Karpas-422 (cell line): ENCODE measurements around the gene IGSF21. TPM values are rescaled to one million over a fixed set of nuclear protein-coding genes. Genes with fewer than 3 reads are reported as not detected.
"Not testable (repeated sequence)": the region's sequence is repeated elsewhere in the genome, so short reads cannot be mapped to it uniquely, and the experiment has no call there.

Experiments
- DNase-seq: peaks from one replicate; pipeline ENCODE4 v3.0.0-alpha.2; 2015
- H2AFZ ChIP-seq: fragments of 200-600 bp; sonication (generic); 2 replicates; pipeline ENCODE4 v1.6.1; 2014; ENCODE audit warnings: antibody characterized with exemption, low read length, mixed read lengths
- H3K27ac ChIP-seq: fragments of 200-600 bp; sonication (generic); 2 replicates; pipeline ENCODE4 v1.5.1; 2014; ENCODE audit warnings: mild to moderate bottlenecking, low read length, moderate library complexity
- H3K27me3 ChIP-seq: fragments of 200-600 bp; sonication (generic); 2 replicates; pipeline ENCODE4 v1.6.1; 2014; ENCODE audit warnings: low read length, mixed read lengths
- H3K36me3 ChIP-seq: fragments of 200-600 bp; sonication (generic); 2 replicates; pipeline ENCODE4 v1.6.1; 2014; ENCODE audit warnings: low read length, mixed read lengths; ENCODE audit not compliant: insufficient read depth
- H3K4me1 ChIP-seq: fragments of 200-600 bp; sonication (generic); 2 replicates; pipeline ENCODE4 v1.6.1; 2014; ENCODE audit warnings: mild to moderate bottlenecking, low read length, mixed read lengths
- H3K4me2 ChIP-seq: fragments of 200-600 bp; sonication (generic); 2 replicates; pipeline ENCODE4 v1.6.1; 2014; ENCODE audit warnings: low read length, low read depth, mild to moderate bottlenecking; ENCODE audit not compliant: poor library complexity, severe bottlenecking
- H3K4me3 ChIP-seq: fragments of 200-600 bp; sonication (generic); 2 replicates; pipeline ENCODE4 v1.5.1; 2014; ENCODE audit warnings: mild to moderate bottlenecking, antibody characterized with exemption, low read length, mixed read lengths
- H3K79me2 ChIP-seq: fragments of 200-600 bp; sonication (generic); 2 replicates; pipeline ENCODE4 v1.6.1; 2014; ENCODE audit warnings: mild to moderate bottlenecking, low read length, mixed read lengths
- H3K9ac ChIP-seq: fragments of 200-600 bp; sonication (generic); 2 replicates; pipeline ENCODE4 v1.6.0; 2014; ENCODE audit warnings: low read length
- H3K9me2 ChIP-seq: fragments of 200-600 bp; sonication (generic), shearing (Covaris generic); replicated peaks from 2 replicates; pipeline ENCODE4 v1.6.0; 2014; ENCODE audit warnings: mild to moderate bottlenecking, low read length, moderate library complexity; ENCODE audit not compliant: insufficient read depth
- H3K9me3 ChIP-seq: fragments of 300-700, 200-600 bp; sonication (generic); 2 replicates; pipeline ENCODE4 v1.6.1; 2014; ENCODE audit warnings: low read length, mixed read lengths
- H4K20me1 ChIP-seq: fragments of 200-600 bp; sonication (generic); 2 replicates; pipeline ENCODE4 v1.6.1; 2014; ENCODE audit warnings: mild to moderate bottlenecking, antibody characterized with exemption, low read length, low read depth; ENCODE audit not compliant: insufficient read depth
- total RNA-seq: library from RNA; depleted of rRNA; stranded (reverse); fragments of >200 nt; shearing (Covaris generic); gene quantifications from 2 replicates; pipeline ENCODE4 v1.2.3, GENCODE V29; 2014; ENCODE audit warnings: low replicate concordance

The IGSF21 gene
- total RNA-seq, 1 experiment from 2014 or later, result 0.26 TPM

DNA sequence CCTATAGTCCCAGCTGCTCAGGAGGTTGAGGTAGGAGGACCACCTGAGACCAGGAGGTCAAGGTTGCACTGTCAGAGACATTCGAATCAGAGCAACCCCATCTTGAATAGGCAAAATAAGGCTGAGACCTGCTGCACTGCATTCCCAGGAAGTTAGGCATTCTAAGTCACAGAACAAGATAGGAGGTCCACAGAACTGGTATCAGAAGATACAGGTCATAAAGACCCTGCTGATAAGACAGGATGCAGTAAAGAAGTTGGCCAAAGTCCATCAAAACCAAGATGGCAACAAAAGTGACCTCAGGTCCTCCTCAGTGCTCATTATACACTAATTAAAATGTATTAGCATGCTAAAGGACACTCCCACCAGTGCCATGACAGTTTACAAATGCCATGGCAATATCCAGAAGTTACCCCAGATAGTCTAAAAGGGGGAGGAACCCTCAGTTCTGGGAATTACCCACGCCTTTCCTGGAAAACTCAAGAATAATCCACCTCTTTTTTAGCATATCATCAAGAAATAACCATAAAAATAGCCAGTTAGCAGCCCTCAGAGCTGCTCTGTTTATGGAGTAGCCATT, 307.9 kb downstream of the IGSF21 start:
- Histone ChIP-seq H3K9me2 (no peaks in the 10 kb centered on the region), H3K4me3 (no peak overlapping the region), H3K9me3 (no peaks in the 10 kb centered on the region; the same call in 1 of the 2 replicates), H3K4me2 (no peak overlapping the region), H3K27ac (no peak overlapping the region), H4K20me1 (no peaks in the 10 kb centered on the region), H3K9ac (no peak overlapping the region), H3K4me1 (no peaks in the 10 kb centered on the region), H3K79me2 (no peaks in the 10 kb centered on the region), H3K36me3 (no peaks in the 10 kb centered on the region), H3K27me3 (0 out of 2 replicates have a peak, but pooled peaks cover 2% of the 10 kb centered on the region), H2AFZ (no peak overlapping the region)
- DNase-seq, result no peak

GRCh38 chr1:18416126-18416525, 308.5 kb downstream of the IGSF21 start:
- H3K4me3 ChIP-seq, H3K79me2 ChIP-seq, H4K20me1 ChIP-seq, H3K27ac ChIP-seq, H3K4me1 ChIP-seq, H3K4me2 ChIP-seq, H2AFZ ChIP-seq, H3K9me3 ChIP-seq, H3K36me3 ChIP-seq, H3K9ac ChIP-seq, DNase-seq, H3K9me2 ChIP-seq, H3K27me3 ChIP-seq: not testable (repeated sequence)

- H3K27me3 ChIP-seq, result no peaks in the 10 kb centered on the region
These were observed 310.0 kb downstream of the IGSF21 start for GRCh38 chr1:18417316-18418269.

DNA sequence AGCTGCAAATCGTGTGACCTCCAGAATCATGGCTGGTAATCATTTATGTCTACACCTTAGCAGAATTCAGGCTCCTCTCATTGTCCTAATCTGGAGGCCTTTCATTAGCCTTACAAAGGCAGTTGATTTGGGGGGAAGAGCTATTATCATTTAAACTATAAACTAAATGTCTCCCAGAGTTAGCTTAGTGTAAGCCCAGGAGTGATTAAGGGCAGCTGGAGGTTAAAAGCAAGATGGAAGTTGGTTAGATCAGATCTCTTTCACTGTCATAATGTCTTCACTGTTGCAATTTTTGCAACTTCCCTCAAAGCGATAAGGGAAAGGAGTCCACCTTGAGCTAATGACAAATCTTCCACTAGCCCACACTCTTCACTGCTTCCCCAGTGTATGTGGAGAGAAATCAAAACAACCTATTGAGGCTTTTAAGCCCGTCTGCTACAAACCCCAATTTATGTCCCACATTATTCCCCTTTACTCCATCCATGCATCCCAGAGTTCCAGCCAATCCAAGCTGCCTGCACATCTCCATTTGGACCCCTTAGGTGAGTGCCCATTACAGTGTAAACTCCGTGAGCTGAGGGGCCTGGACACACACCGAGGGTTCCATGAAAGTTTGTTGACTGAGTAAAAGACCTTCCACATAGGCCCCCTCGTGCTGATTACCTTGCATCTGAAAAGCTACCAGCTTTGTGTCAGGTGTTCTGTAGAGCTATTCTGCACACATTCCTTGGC, 311.7 kb downstream of the IGSF21 start:
- DNase-seq, result no peak
- H3K27ac ChIP-seq, result no peak overlapping the region
- H3K9me2 ChIP-seq, result no peaks in the 10 kb centered on the region
- no peak overlapping the region for H3K9ac ChIP-seq
- H4K20me1 ChIP-seq, result no peaks in the 10 kb centered on the region
- no peaks in the 10 kb centered on the region for H3K36me3 ChIP-seq
- H3K79me2 ChIP-seq, result no peaks in the 10 kb centered on the region
- H3K4me2 ChIP-seq, result no peak overlapping the region
- H3K27me3 ChIP-seq, result no peaks in the 10 kb centered on the region
- H3K4me3 ChIP-seq, result no peak overlapping the region
- H3K4me1 ChIP-seq, result no peaks in the 10 kb centered on the region
- no peak overlapping the region for H2AFZ ChIP-seq
- H3K9me3 ChIP-seq, result no peaks in the 10 kb centered on the region

More at GRCh38 chr1:18417316-18418269, 310.0 kb downstream of the IGSF21 start:
- no peak overlapping the region for H3K9ac ChIP-seq
- no peaks in the 10 kb centered on the region for H3K9me3 ChIP-seq
- no peak overlapping the region for H3K4me2 ChIP-seq
- no peak for DNase-seq
- H3K4me1 ChIP-seq, result no peaks in the 10 kb centered on the region
- no peak overlapping the region for H3K4me3 ChIP-seq
- no peaks in the 10 kb centered on the region for H3K79me2 ChIP-seq
- H3K9me2 ChIP-seq, result no peaks in the 10 kb centered on the region
- no peak overlapping the region for H2AFZ ChIP-seq
- no peak overlapping the region for H3K27ac ChIP-seq
- no peaks in the 10 kb centered on the region for H4K20me1 ChIP-seq
- no peaks in the 10 kb centered on the region for H3K36me3 ChIP-seq

- H3K9ac ChIP-seq, result no peak overlapping the region
- H3K4me3 ChIP-seq, result no peak overlapping the region
- H3K9me2 ChIP-seq, result no peaks in the 10 kb centered on the region
- no peak overlapping the region for H3K4me2 ChIP-seq
- no peaks in the 10 kb centered on the region for H3K36me3 ChIP-seq
- no peaks in the 10 kb centered on the region for H3K9me3 ChIP-seq
- H3K79me2 ChIP-seq, result no peaks in the 10 kb centered on the region
- H3K4me1 ChIP-seq, result no peaks in the 10 kb centered on the region
- no peaks in the 10 kb centered on the region for H4K20me1 ChIP-seq
- no peak overlapping the region for H2AFZ ChIP-seq
- no peak overlapping the region for H3K27ac ChIP-seq
- H3K27me3 ChIP-seq, result no peaks in the 10 kb centered on the region
- DNase-seq, result no peak
These were observed 312.2 kb downstream of the IGSF21 start for GRCh38 chr1:18419845-18420184.

DNA sequence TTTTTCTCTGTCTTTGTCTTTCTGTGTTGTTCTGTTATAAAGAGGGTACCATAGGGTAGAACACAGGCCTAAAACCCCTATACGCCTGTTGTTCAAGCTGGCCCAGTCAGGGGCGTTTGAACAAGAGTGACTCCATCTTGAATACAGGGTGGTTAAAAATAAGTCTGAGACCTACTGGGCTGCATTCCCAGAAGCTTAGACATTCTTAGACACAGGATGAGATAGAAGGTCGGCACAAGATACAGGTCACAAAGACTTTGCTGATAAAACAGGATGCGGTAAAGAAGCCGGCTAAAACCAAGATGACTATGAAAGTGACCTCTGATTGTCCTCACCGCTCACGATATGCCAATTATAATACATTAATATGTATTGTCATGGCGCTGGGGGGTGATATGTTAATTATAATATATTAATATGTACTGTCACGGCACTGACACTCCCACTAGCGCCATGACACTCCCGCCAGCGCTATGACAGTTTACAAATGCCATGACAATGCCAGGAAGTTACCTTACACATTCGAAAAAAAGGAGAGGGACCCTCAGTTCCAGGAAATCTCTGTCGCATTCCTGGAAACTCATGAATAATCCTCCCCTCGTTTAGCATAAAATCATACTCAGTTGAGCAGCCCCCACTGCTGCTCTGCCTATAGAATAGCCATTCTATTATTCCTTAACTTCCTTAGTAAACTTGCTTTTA, 314.6 kb downstream of the IGSF21 start:
- Histone ChIP-seq H3K9me3 (no peaks in the 10 kb centered on the region), H3K4me1 (no peaks in the 10 kb centered on the region), H3K9me2 (no peaks in the 10 kb centered on the region), H2AFZ (no peak overlapping the region), H3K4me3 (no peak overlapping the region), H3K27me3 (no peaks in the 10 kb centered on the region), H3K4me2 (no peak overlapping the region), H3K9ac (no peak overlapping the region), H3K27ac (no peak overlapping the region), H3K36me3 (no peaks in the 10 kb centered on the region), H3K79me2 (no peaks in the 10 kb centered on the region), H4K20me1 (no peaks in the 10 kb centered on the region)
- DNase-seq, result no peak

GRCh38 chr1:18422954-18423353, 315.4 kb downstream of the IGSF21 start:
- Histone ChIP-seq H3K9me3 (no peaks in the 10 kb centered on the region), H3K36me3 (no peaks in the 10 kb centered on the region), H4K20me1 (no peaks in the 10 kb centered on the region), H3K27me3 (no peaks in the 10 kb centered on the region), H3K4me3 (no peak overlapping the region), H3K9me2 (no peaks in the 10 kb centered on the region), H3K4me1 (no peaks in the 10 kb centered on the region), H3K9ac (no peak overlapping the region), H2AFZ (no peak overlapping the region), H3K27ac (no peak overlapping the region), H3K79me2 (no peaks in the 10 kb centered on the region), H3K4me2 (no peak overlapping the region)
- no peak for DNase-seq

DNA sequence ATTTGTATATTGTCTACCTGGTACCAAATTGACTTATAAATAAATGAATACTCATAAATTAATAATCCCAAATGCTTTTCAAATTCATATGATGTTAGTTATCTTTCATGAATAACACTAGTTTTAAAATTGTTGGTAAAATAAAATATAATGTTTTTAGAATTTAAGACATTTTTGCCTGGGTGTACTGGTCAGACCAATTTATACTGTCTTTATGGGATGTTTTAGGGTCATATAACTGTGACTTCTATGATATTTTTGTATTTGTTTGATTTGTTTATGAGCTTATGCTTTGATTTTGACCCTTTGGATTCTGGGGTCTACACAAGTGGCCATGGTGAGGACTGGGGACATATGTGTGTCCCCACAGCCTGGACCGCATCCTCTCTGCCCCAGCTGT, 319.0 kb downstream of the IGSF21 start:
- no peak for DNase-seq
- Histone ChIP-seq H3K4me1 (no peaks in the 10 kb centered on the region), H3K4me3 (no peak overlapping the region), H3K36me3 (no peaks in the 10 kb centered on the region), H2AFZ (no peak overlapping the region), H3K9ac (no peak overlapping the region), H3K27ac (no peak overlapping the region), H3K9me2 (no peaks in the 10 kb centered on the region), H3K9me3 (no peaks in the 10 kb centered on the region), H3K27me3 (no peaks in the 10 kb centered on the region), H3K79me2 (no peaks in the 10 kb centered on the region), H3K4me2 (no peak overlapping the region), H4K20me1 (no peaks in the 10 kb centered on the region)
